HG02759 (cell line): ENCODE data around the gene DLL1.

ENCODE experiments used
- ATAC-seq: cut with Tn5 transposase; IDR thresholded peaks from one replicate; pipeline ENCODE4 v1.9.1; 2021; ENCODE audit warnings: mild to moderate bottlenecking, moderate library complexity; ENCODE audit not compliant: unreplicated experiment

DLL1 gene

DNA sequence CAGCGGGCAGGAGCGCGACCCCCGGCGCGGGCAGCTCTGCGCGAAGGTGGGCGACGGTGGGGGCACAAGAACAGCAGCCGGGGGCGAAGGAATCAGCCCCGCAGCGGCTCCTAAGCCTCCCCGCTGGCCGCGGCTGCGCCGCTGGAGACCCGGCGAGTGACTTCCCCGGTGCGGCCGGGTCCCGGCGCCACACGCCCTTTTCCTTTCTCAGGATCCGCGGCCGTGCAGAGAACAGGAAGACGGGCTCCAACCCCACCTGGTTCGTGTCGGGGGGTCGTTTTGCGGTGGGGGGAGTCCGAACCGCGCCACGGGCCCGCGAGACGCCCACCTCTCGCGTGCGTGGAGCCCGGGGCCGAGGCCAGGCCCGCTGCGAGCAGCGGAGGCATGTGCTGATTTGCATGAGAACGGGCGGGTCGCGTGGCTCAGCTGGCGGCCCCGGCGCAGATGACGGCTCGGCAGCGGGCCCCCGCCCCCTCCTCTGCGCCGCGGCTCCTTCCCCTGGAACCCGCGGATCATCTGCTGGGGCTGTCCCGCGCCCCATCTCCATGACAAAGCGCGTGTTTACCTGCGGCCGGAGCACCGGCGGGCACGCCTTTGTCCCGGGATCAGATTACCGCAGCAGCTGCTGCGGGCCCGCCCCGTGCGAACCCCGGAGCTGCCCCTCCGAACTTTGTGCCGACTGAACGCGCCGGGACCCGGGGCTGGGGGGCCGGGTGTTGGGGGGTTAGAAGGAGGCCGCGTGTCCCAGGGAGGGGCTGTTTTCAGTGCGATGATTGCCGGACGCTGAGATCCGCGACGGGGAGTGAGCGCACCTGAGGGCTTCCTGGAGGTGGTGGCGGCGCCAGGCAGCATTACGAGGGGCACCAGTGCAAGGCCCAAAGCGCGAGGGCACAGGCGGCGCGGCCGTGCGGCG, 4.9 kb upstream of the DLL1 start:
- peak; percentile 69 for ATAC-seq

DNA sequence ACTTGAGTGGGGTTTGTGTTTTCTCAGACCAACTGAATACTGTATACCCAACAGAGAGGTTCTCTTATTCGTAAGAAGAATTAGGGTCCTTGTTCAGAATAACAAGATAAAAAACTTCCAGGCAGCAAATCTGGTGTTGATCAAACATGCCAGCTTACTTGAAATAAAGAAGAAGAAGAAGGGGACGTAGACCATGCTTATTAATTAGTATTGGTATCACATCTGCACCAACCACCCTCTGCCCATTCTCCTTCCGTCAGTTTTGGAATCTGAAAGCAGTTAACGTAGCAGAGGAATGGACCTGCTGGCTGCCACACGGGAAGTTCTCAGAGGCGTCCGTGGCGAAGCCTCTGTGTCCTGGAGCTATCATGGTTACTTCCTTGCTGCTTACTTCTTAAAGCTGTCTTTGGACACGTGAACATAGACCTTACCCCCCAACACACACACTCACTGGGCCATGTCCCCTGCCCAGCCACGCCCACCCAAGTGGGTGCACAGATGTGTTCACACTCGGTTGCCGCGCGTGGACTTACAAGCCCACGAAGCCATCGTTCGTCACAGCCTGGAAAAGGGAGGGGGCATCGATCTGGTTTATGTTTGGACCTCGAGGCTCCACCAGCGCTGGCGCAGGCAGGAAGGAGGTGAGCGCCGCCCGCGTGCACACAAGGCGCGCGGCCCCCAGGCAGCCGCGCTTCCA, 4.1 kb upstream of the DLL1 start:
- peak; percentile 2 for ATAC-seq

DNA sequence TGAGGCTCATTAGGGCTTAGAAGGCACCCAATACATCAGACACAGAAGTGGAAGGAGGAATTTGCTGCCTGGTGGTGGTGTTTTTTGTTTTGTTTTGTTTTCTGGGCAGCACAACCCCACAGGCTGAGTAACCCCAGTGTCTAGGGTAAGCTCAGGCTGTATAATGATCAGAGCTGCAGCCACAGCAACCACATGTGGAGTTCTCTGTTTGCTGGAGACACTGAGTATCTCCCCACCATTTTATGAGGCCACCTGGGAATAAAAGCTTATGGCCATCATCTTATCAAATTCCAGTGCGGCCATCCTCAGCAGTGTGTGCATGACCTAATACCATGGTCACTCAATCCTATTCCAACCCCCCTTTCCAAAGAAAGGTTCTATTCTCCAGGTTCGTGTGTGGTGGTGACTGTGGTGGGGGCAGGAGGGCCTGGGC, 3.4 kb upstream of the DLL1 start:
- ATAC-seq: no peak

DNA sequence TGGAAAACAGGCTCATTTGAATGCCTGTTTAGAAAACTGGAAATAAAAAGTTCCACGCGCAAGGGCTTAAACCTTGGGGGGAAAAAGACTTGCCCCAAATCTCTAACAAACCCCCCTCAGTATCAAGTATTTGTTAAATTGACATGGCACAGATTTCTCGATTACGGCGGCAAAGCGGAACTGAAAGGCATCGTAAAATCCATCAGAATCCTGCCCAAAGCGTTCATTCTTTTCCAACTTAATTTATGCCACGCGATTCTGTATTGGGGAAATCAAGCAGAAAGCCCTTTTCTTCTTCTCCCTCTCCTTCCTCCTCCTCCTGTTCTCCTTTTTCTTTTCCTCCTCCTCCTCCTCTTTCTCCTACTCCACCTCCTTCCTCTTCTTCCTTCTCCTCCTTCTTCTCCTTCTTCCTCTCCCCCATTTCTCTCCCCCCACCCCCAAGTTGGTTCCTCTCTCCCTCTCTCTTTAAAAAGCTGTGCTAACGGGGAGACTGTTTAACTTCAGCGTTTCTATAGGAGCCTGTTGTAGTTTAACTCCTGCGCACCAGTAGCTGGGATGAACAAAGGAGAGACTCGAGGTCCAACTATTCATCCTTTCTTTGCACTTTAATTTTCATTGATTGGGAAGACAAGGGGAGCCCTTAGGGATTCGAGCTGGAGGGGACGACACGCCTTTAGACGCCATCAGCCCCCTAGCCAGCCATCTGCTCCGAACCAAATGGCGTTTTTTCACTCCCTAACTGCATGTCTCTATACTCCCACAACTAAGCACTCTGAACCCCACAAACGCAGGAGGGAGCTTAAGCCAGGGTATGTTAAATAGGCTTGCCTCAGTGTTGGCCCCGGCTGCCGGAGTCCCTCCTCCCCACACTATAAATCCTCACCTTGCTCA, 2.7 kb upstream of the DLL1 start:
- no peak for ATAC-seq

DNA sequence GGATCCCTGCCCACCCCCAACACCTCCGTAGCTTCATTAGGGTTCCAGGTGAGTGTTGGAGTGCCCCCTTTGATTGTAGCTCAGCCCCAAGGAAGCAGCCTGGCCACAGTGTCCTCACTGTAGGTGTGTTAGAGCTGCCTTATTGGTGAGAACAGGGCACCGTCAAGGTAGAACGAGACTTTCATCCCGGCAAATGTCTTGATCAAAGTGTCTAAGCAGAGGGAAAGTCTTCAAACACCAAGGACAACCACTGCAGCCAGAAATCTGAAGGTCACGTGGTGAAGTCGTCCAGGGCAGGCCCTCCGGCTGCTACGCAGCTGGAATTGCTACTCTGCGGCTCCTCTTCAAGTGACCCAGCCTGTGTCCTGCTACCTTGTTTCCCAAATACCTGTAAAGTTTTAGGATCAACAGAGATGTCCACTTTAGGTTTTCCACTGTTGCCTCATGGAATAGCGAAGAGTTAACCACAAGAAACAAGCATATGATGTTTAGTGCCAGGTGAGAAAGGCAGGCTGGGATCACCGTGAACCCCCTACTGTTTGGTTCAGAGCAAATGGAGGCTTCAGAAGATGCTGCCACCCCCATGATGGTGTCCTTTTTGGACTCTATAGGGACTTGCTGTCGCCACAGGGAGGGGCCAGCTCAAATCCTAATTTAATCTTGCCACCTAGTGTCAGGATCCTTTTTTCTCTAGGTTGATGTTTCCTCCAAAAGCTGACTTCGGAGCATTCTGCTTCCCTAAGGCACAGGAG, 1.7 kb upstream of the DLL1 start:
- no peak for ATAC-seq

DNA sequence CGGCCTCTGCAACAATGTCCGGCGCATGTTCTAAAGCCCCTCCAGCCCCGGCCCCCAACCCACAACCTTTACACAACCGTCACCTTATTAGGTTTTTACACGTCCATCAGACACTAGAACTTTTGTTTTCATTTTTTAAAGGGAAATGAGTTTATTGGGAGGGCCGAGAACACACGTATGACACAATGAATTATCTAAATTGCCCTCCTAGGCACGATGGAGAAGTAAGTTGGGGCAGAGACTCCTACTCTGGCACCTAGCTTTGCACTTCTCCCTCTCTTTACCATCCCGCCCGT, 1.2 kb upstream of the DLL1 start:
- ATAC-seq: no peak

DNA sequence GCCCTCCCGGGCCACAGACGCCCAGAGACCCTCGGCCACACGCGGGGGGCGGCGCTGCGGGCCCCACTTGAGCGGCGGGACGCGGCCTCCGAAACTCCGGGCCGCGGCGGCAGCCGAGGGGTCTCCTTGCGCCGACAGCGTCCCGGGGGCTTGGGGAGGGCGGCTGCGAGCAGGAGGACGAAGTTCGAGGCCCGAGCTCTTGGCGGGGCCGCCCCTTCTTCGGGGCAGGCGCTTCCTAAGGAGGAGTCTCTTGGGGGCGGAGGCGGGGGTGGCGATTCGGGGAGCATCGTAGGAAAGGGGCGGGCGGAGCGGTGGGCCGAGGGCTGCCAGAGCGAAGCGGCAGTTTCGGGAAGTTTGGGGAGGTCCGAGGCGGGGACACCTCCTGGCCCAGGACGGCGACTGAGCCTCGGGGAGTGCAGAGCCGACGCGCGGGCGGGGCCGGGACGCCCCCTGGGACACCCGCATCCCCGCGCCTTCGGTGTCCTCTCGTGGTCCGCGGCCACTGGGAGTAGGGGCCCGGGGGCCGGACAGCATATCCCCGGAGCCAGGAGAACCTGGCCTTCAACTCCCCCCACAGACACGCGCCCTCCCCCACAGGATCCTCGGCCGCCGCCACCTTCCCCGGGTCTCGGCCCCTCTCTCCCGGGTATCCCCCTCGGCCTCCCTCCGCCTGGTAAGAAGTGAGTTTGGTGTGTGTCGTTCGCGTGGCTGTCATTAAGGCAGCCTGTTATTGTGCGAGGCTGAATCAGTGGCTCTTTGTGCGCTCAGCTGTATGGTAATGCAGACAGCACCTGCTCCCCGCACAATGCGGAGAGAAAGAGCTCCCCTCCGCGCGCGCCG, 613 bp upstream of the DLL1 start:
- ATAC-seq: peak; percentile 29

DNA sequence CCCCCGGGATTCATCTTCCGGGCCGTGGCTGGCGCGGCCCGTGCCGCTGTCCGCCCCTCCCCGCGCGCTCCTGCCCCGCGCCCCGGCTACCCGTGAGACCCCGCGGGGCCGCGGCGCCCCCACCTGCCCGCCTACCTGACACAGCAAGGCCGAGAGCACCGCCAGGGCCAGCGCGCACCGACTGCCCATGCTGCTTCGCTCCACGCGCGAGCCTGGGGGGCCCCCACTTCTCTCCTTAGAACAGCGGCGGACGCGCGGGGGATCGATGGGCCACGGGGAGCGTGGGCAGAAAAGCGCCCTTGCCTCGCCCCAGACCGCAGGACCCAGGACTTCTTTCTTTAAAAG, 955 bp downstream of the DLL1 start:
- peak; percentile 6 for ATAC-seq

DNA sequence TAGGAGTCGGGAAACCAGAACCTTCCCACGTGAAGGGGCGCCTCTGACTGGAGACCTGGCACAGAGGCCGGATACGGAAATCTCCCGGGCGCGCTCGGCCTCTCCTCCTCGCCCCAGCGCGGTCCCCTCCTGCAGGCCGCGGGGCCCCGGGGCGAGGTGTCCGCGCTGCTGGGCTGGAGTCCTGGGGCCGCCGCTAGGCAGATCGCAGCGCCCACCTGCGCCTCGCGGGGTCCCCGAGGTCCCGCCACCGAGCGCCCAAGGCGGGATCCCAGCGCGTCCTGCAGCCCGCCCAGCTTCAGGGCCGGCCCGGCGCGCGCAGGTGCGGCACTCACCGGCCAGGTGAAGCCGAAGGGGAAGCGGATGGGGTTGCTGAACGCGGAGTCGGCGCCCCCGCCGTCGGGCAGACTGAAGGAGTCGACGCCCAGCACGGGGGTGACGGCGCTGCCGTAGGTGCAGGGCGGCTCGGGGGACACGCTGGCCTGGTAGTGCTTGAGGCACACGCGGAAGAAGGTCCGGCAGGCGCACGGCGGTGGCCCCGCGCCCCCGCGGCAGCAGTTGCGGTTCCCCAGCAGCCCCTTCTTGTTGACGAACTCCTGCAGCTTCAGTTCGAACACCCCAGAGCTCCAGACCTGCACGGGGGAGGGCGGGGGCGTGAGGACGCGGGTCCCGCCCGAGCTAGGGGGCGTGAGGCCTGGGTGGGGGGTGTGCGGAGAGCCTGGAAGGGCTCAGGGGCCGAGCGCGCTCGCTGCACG, 1.5 kb downstream of the DLL1 start:
- ATAC-seq: peak; percentile 1

DNA sequence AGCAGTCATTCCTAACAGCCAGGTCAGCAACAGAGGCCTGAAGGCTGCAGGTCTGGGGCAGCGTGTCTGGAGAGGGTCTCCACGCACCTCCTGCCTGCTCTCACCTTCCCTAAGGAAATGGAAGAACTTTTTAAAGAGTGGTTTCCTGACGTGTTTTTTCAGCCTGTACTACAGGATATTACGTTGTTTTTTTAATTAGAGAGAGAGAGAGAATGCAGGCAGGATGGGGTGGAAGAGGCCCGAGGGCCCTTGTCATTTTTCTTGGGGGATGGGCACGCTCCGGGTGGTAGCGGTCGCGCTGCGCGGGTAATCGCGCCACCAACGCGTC, 2.1 kb downstream of the DLL1 start:
- ATAC-seq: no peak

DNA sequence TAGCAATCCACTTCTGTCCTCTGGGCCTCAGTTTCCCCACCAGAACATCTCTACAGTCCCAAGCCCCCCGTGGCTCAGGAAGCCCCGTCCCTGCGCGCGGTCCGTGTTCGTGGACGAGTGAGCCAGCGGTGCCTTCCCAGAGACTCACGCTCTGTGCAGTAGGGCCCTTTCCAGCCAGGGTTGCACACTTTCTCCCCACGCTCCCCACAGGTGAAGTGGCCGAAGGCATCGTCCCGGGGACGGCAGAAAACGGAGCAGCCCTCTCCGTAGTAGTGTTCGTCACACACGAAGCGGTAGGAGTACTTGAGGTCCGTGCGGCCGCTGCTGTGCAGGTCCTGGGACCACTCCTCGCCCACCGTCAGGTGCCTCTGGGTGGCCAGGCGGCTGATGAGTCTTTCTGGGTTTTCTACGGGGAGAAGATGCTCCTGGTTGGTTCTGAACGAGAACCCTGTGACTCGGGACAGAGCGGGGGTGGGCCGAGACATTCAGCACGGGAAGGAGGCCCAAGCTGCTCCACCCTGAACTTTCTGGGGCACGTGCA, 2.7 kb downstream of the DLL1 start:
- ATAC-seq: no peak

DNA sequence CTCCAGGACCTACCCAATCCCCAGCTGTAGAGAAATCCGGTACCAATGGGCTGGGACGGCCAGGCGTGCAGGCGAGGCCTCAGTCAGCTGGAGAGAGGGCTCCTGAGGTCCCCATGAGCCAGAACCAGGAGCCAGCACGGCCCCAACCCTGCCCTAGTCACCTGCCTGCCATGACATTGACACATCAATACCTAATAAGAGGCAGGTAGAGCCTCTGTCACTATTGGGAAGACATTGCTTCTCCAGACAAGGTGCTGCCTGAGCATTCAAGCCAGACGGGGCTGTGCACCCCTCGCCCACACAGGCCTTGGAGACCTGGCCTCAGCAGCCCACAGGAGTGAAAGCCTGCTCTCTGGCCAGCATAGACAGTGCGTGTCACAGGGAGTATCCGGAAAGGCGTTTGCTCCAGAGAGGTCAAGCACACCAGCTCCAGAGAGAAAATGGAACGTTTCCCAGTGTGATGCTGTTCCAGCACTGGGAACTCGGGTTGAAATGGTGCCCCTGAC, 3.5 kb downstream of the DLL1 start:
- ATAC-seq: no peak

DNA sequence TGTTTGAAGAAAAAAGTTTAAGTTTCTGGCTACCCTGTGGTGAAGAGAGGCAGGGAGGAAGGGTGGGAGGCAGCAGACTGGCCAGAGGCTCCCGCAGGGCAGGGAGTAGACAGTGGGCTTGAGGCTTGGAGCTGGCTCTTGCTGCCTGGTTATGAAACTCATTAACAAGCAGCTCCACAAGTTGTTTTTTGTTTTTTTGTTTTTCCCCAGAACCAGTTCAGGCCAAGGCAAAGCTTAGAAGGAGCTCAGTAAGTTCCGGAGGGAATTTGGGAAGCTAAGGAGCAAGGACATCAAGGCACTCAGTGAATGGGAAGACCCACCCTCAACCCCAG, 4.0 kb downstream of the DLL1 start:
- no peak for ATAC-seq

DNA sequence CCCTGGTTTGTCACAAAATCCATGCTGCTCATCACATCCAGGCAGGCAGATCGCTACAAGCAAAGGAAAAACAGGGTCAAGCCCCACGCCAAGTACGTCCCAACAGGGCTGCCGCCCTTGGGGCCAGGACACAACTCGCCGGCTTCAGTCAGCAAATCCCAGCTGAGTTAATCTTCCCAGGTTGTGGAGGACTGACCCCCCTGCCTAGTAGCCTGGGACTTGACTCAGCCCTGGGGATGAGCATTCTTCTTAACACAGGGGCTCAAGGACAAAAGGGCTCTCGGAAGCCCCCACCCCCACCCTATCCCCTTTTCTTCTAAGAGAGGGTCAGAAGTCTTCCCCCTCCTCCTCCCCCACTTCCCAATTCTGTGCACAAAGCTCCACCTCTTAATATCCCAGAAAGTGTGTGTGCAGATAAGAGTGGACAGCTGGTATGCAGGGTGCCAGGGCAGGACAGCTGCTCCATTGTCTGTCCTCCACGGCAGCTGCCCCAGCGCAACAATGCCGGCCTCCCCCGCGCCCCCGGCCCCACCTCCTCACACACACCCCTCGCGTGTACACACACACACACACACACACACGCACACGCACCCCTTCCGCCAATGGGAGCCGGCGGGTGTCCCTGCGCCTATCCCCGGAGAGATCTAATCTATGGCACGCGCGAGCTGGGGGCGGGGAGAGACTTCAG, 4.5 kb downstream of the DLL1 start:
- no peak for ATAC-seq

DNA sequence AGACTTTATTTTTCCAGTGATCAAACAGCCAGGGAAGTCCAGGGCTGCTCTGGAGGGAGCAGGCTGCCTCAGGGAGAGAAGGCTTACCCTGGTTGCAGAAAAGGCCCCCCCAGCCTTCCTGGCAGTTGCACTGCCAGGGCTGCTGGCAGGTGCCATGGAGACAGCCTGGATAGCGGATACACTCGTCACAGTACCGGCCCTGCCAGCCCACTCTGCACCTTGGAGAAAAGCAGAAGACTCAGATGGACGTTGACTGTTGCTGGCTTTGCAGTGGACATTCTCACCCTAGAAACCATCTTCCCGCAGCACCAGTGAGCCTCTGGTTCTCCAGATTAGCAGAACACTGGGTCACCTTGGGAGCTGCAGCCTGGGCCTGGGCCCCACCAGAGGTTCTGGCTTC, 5.4 kb downstream of the DLL1 start:
- no peak for ATAC-seq

DNA sequence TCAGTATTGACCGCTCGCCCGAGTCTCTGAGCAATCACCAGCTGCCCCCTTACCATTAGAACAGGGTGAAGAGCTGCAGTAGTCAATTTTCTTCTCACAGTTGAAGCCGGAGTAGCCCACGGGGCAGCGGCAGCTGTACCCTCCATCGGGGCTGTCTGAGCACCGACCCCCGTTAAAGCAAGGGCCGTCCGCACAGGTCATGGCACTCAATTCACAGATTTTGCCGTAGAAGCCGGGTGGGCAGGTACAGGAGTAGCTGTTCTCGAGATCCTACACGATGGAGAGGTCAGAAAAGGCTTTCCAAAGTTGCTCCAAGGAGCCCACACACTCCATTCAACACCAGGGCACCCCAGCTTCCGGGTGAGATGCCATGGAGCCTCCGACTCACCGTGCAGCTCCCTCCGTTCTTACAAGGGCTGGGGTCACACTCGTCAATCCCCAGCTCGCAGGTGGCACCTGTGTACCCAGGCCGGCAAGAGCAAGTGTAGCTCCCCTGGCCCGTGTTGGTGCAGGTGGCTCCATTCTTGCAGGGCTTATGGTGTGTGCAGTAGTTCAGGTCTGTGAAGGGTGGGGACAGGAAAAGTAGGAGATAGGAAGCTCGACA, 5.9 kb downstream of the DLL1 start:
- no peak for ATAC-seq

DNA sequence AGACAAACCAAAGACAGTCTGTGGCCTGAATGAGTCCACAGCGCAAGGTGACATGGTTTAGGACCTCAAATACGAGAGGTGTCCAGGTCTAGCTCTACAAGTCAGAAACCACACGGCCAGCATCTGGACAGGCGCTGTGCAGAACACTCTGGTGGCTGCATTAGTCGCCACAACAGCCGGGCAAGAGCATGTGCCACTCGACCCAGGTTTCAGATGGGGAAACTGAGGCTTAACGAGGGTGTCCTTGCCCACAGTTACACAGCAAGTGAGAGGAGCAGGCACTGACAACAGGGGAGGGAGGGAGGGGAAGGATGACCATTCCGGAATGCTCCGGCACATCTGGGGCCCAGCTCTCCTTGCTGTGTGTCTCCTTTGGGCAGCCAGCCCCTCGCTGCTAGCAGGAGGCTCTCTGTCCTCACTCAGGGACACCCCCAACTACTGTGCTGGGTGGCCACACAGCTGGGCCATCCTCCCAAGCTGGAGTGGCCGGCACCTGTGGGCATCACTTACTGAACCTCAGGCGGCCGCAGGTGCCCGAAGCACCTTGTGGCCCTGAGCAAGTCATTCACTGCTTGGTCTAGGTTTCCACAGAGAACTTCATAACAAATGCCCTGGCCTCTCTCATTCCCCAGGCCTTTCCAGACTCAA, 6.6 kb downstream of the DLL1 start:
- no peak for ATAC-seq
